ENCODE data around the gene THBS1.

Gene THBS1

GRCh38 chr15:39589815-39590644 is 9.2 kb downstream of the THBS1 start:
- DNase-seq = no peak

GRCh38 chr15:39591141-39591895 is 10.4 kb downstream of the THBS1 start:
- no peak for DNase-seq

GRCh38 chr15:39591896-39592315 is 11.0 kb downstream of the THBS1 start:
- DNase-seq = no peak

GRCh38 chr15:39592500-39592899 is 11.6 kb downstream of the THBS1 start:
- DNase-seq = no peak

GRCh38 chr15:39593071-39593655 is 12.3 kb downstream of the THBS1 start:
- no peak for DNase-seq

GRCh38 chr15:39593656-39594445 is 13.0 kb downstream of the THBS1 start:
- peak; percentile 24 for DNase-seq

- no peak for DNase-seq
Measured at GRCh38 chr15:39594446-39595337, 13.8 kb downstream of the THBS1 start.

GRCh38 chr15:39595338-39596221 is 14.7 kb downstream of the THBS1 start:
- DNase-seq = no peak

GRCh38 chr15:39596358-39597051 is 15.6 kb downstream of the THBS1 start:
- no peak for DNase-seq

GRCh38 chr15:39597336-39597735 is 16.5 kb downstream of the THBS1 start:
- no peak for DNase-seq

- no peak for DNase-seq
Measured at GRCh38 chr15:39597751-39598185, 16.9 kb downstream of the THBS1 start.

- no peak for DNase-seq
Measured at GRCh38 chr15:39598186-39598850, 17.4 kb downstream of the THBS1 start.

- DNase-seq = no peak
Measured at GRCh38 chr15:39598958-39599845, 18.3 kb downstream of the THBS1 start.

GRCh38 chr15:39599871-39600270 is 19.0 kb downstream of the THBS1 start:
- no peak for DNase-seq

- DNase-seq = no peak
Measured at GRCh38 chr15:39602143-39602542, 21.3 kb downstream of the THBS1 start.

- no peak for DNase-seq
Measured at GRCh38 chr15:39605146-39605545, 24.3 kb downstream of the THBS1 start.

GRCh38 chr15:39608185-39609139 is 27.6 kb downstream of the THBS1 start:
- DNase-seq = no peak
